Transverse colon (tissue), 4 donors: ENCODE results near the gene SP2. TPM values are rescaled to one million over a fixed set of nuclear protein-coding genes. Genes with fewer than 3 reads are reported as not detected.

Experiments
- DNase-seq: peaks from one replicate; pipeline ENCODE4 v3.0.0-alpha.2; 2019
- H3K27ac ChIP-seq, 4 donors: fragments of 200-600 bp; sonication (generic); 2 replicates each; pipeline ENCODE4 v1.5.1; 2016 to 2018; ENCODE audit warnings: inconsistent platforms in 4 of 4
- H3K27me3 ChIP-seq: fragments of 200-600 bp; sonication (generic); 2 replicates; pipeline ENCODE4 v1.5.1; 2017; ENCODE audit warnings: inconsistent platforms
- H3K36me3 ChIP-seq, 4 donors: fragments of 200-600 bp; sonication (generic); 2 replicates each; pipeline ENCODE4 v1.5.1; 2017 to 2019; ENCODE audit warnings: inconsistent platforms in 4 of 4
- H3K4me1 ChIP-seq, 4 donors: fragments of 200-600 bp; sonication (generic); 2 replicates each; pipeline ENCODE4 v1.5.1; 2017 to 2020; ENCODE audit warnings: inconsistent platforms in 4 of 4
- H3K4me3 ChIP-seq, 4 donors: fragments of 200-600 bp; sonication (generic); 1 replicate in 1 of 4; 2 replicates in 3 of 4; pipeline versions ENCODE4 v1.5.1 to v1.6.1; 2017 to 2019; ENCODE audit warnings: inconsistent platforms in 4 of 4
- H3K9me3 ChIP-seq, 2 donors: fragments of 200-600 bp; sonication (generic); 2 replicates each; pipeline ENCODE4 v1.5.1; 2017 to 2019; ENCODE audit warnings: inconsistent platforms in 2 of 2
- EP300 ChIP-seq: sonication (generic); formaldehyde crosslinking; IDR thresholded peaks from one replicate; pipeline ENCODE4 v1.6.1; 2017; ENCODE audit warnings: antibody characterized with exemption, low read depth
- POLR2A ChIP-seq: fragments of 450-650 bp; IDR thresholded peaks from one replicate; pipeline ENCODE4 v1.6.1; 2016; ENCODE audit warnings: antibody characterized with exemption, mild to moderate bottlenecking, moderate library complexity
- POLR2AphosphoS5 ChIP-seq, 3 donors: sonication (generic); formaldehyde crosslinking; IDR thresholded peaks; one replicate each; pipeline ENCODE4 v1.6.1; 2016; ENCODE audit warnings: antibody characterized with exemption in 3 of 3
- WGBS, 2 donors: methylation state at CpG; one replicate each; pipeline ENCODE4 v1.1.5; 2018; ENCODE audit warnings: low coverage in 1 of 2; 5-methylcytosine and 5-hydroxymethylcytosine counted together
- in situ Hi-C, 4 donors: fragments of 200-750 bp; cut with MboI; loops; one replicate each; pipeline versions ENCODE4 v1.15.0 to v1.15.1; 2017; ENCODE audit warnings: low sequenced_read_pairs in 3 of 4, low pct_ligation_motif_present in 1 of 4, low pct_unique_long_range_greater_than_20kb in 1 of 4
- intact Hi-C: fragments of 100-400 bp; cut with DNase I; formaldehyde crosslinking; loops from one replicate; pipeline ENCODE4 v1.15.1; 2023; ENCODE audit warnings: low total_unique reads
- total RNA-seq, 4 donors: library from RNA; depleted of rRNA; stranded (reverse); fragments of >200 nt; gene quantifications; one replicate each; pipeline ENCODE4 v1.1.0, GENCODE V29; 2016
- TF ChIP-seq, protein P1 (sequence below), 5 experiments: fragments of 200-600 bp in 3 of 5; fragments of 450-650 bp in 2 of 5; sonication (generic) in 3 of 5; IDR thresholded peaks; 1 replicate in 2 of 5; 2 replicates in 3 of 5; pipeline ENCODE4 v1.5.1; 2016 to 2017; ENCODE audit warnings: antibody characterized with exemption in 5 of 5, inconsistent platforms in 3 of 5, mild to moderate bottlenecking in 2 of 5, moderate library complexity in 1 of 5

The SP2 gene
- total RNA-seq, 4 donors from 2014 or later: 8.3 to 22.1 (median 17.4) TPM

DNA sequence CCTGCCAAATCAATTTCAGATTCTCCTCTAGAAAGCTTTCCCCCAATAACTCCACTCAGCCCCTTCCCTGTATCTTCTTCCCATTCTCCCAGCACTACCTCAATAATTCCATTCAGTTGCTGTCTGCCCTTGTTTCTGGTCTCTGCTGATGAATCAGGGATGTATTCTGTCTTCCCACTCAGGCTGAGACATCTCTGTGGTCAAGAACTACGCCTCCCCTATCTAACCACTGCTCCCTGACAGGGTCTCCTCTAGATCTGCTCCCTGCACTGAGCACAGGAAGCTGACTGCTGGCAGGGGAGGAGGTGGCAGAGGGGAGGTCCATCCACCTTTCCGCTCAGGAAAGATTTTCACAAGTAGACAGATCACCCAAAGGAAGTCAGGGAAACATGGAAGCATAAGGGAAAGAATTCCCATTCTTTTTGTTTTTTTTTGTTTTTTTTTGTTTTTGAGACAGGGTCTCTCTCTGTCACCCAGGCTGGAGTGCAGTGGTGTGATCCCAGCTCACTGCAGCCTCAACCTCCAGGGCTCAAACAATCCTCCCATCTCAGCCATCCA is 16.9 kb upstream of the SP2 start:
- 62 to 80% methylated on average over 1 to 2 of the region's 2 CpGs for WGBS, 2 donors
- Histone ChIP-seq H3K4me3 (no peak overlapping the region), H3K4me1 (peaks cover 13 to 29% (median 26%) of the 10 kb centered on the region in 4 donors), H3K9me3 (no peaks in the 10 kb centered on the region), H3K27me3 (peaks cover 23% of the 10 kb centered on the region), H3K27ac (no peak overlapping the region), H3K36me3 (no peaks in the 10 kb centered on the region)
- DNase-seq: no peak
- no peak for TF ChIP-seq POLR2AphosphoS5 (IDR thresholded peaks at IDR 0.05)
- TF ChIP-seq, protein P1, sequence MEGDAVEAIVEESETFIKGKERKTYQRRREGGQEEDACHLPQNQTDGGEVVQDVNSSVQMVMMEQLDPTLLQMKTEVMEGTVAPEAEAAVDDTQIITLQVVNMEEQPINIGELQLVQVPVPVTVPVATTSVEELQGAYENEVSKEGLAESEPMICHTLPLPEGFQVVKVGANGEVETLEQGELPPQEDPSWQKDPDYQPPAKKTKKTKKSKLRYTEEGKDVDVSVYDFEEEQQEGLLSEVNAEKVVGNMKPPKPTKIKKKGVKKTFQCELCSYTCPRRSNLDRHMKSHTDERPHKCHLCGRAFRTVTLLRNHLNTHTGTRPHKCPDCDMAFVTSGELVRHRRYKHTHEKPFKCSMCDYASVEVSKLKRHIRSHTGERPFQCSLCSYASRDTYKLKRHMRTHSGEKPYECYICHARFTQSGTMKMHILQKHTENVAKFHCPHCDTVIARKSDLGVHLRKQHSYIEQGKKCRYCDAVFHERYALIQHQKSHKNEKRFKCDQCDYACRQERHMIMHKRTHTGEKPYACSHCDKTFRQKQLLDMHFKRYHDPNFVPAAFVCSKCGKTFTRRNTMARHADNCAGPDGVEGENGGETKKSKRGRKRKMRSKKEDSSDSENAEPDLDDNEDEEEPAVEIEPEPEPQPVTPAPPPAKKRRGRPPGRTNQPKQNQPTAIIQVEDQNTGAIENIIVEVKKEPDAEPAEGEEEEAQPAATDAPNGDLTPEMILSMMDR (IDR thresholded peaks at IDR 0.05): no peak
- in situ Hi-C loops (no loop called here), intact Hi-C loops (no loop called here)

DNA sequence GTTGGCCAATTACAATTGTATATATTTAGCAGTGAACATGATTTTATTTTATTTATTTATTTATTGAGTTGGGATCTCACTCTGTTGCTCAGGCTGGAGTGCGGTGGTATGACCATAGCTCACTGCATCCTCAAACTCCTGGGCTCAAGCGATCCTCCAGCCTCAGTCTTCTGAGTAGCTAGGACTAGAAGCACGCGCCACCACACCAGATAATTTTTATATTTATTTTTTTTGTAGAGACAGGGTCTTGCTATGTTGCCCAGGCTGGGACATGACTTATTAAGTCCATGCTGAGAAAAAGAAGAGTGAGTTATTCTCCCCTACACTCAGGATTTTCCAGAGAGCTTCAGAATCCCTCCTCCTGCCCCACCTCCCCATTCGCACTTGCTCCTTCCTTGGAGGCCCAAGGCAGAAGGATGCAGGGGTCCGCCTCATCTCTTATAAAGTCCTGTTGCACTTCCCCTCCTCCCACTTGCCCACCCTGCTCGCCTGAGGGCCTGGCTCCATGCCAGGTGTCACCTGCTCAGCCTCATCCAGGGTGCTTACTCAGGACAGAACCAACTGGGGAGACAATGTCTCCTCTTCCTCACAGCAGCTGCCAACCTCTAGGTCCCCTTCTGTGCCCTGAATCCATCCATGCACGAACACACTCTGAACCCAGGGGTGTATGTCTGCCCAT is 16.1 kb upstream of the SP2 start:
- H3K36me3 ChIP-seq: no peaks in the 10 kb centered on the region
- intact Hi-C loops: no loop called here
- no peak for TF ChIP-seq POLR2AphosphoS5 (IDR thresholded peaks at IDR 0.05)
- no peak for TF ChIP-seq POLR2A
- TF ChIP-seq, protein P1 (IDR thresholded peaks at IDR 0.05): no peak
- no peak for TF ChIP-seq EP300
- 79 to 97% methylated on average over 5 to 8 of the region's 8 CpGs for WGBS, 2 donors
- H3K9me3 ChIP-seq: no peaks in the 10 kb centered on the region
- in situ Hi-C loops: no loop called here
- H3K4me1 ChIP-seq: peaks cover 13 to 37% (median 34%) of the 10 kb centered on the region in 4 donors
- H3K27me3 ChIP-seq: peaks cover 19% of the 10 kb centered on the region
- H3K4me3 ChIP-seq: no peak overlapping the region
- DNase-seq: no peak
- H3K27ac ChIP-seq: no peak overlapping the region

DNA sequence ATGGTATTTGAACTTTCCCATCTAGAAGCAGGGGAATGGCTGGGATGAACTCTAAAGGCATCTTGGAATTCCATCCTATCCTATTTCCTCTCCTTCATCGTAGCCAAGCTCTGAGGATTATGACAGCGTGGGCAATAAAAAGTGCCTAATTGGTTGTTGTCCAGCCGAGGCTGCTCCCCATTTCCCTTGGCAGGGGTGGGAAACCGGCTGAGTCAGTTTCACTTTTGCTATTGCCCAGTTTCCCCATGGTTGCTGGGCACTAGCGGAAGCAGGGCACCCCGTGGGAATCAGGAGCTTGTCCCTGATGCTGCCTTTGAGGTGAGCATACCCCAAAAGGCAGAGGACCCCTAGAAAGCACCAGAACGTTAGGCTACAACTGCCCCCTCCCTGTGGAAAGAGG is 13.8 kb upstream of the SP2 start:
- Histone ChIP-seq H3K27ac (peak overlapping the region; percentile 47 to 80 (median 60)), H3K36me3 (no peaks in the 10 kb centered on the region), H3K9me3 (no peaks in the 10 kb centered on the region), H3K4me1 (peaks cover 20 to 55% (median 46%) of the 10 kb centered on the region in 4 donors), H3K4me3 (no peak overlapping the region), H3K27me3 (peaks cover 8% of the 10 kb centered on the region)
- in situ Hi-C loops: no loop called here
- peak; percentile 81 for DNase-seq
- 18% methylated on average over 7 of the region's 7 CpGs; no CpG with 5 or more reads in 1 of the 2 donors for WGBS, 2 donors
- intact Hi-C loops: no loop called here
- peak in 1 of 3 donors; percentile 32 for TF ChIP-seq POLR2AphosphoS5 (IDR thresholded peaks at IDR 0.05)
- no peak for TF ChIP-seq POLR2A

DNA sequence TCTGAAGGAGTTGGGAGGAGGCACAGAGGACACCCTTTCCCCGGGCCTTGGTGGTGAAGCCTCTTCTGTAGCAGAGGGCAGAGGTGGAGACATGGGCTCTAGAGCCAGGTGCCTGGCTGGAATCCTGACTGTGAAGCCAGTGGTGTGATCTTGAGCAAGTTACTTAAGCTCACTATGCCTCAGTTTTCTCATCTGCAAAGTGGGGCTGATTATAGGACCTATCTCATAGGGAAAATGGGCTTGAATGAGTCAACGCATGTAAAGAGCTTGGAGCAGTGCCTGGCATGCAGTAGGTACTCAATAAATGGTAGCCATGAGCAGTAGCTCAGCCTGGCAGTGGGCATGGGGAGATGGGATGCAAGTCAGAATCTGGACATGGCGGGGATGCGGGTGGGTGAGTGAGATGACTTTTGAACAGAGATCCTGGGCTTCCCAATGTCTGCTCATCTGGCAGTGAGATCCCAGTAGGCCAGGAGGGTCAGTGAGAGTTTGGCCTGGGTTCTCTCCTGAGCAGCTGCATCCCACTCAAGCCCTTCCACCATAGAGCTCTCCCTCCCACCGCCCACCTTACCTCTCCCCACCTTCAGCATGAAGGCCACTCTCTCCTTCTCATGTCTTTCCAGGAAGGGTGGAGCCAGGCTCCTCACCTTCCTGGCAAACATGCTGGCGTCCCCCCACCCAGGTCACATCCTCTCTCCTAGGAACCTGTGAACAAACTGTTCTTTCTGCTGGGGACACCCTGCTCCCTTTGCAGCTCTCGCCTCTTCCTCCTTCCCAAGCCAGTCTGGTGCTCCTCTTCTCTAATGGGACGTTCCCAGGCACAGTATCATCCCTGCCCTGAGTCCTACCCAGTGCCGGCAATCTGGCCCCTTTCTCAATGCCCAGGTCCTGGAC is 13.1 kb upstream of the SP2 start:
- TF ChIP-seq POLR2AphosphoS5 (IDR thresholded peaks at IDR 0.05) (no peak), EP300 (peak; percentile 37)
- TF ChIP-seq, protein P1 (IDR thresholded peaks at IDR 0.05): no peak
- intact Hi-C loops (no loop called here), in situ Hi-C loops (no loop called here)
- no peak for DNase-seq
- Histone ChIP-seq H3K36me3 (no peaks in the 10 kb centered on the region), H3K4me3 (no peak overlapping the region), H3K27ac (peak overlapping the region; percentile 78 to 80 (median 80)), H3K27me3 (peaks cover 1% of the 10 kb centered on the region), H3K9me3 (no peaks in the 10 kb centered on the region), H3K4me1 (peaks cover 20 to 55% (median 46%) of the 10 kb centered on the region in 4 donors)
- 76 to 79% methylated on average over 6 to 9 of the region's 9 CpGs for WGBS, 2 donors
